IPS-NIHi7 (cell line): ENCODE measurements around the gene OR5AU1.
"Not testable (repeated sequence)": the region's sequence is repeated elsewhere in the genome, so short reads cannot be mapped to it uniquely, and the experiment has no call there.

ENCODE experiments used
- DNase-seq: peaks from one replicate; pipeline ENCODE4 v3.0.0; 2012; ENCODE audit warnings: mixed read lengths; ENCODE audit errors: extremely low spot score

The OR5AU1 gene

DNA sequence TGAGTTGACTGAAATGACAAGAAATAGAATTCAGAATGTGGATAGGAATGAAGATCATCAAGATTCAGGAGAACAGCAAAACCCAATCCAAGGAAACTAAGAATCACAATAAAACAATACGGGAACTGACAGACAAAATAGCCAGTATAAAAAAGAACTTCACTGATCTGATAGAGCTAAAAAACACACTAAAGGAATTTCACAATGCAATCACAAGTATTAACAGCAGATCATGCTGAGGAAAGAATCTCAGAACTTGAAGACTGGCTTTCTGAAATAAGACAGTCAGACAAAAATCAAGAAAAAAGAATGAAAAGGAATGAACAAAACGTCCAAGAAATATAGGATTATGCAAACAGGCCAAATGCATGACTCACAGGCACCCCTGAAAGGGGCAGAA is 15.3 kb upstream of the OR5AU1 start:
- no peak for DNase-seq

GRCh38 chr14:21169573-21169972 is 13.7 kb upstream of the OR5AU1 start:
- DNase-seq, result no peak

DNA sequence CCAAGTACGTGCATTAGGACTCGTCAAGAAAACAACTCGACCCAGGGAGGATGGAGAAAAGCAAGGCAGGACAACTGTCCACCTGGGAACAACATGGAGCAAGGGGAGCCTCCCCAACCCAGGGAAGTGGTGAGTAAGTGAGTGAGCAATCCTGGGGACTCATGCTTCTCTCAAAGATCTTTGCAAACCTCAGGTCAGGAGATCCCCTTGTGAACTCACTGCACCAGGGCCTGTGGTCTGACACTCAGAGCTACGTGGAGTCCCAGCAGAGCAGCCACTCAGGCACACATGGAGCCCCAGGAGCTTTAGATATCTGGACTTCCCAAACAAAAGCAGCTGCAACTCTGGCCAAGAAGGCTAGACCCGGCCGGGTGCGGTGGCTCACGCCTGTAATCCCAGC is 12.2 kb upstream of the OR5AU1 start:
- no peak for DNase-seq

DNA sequence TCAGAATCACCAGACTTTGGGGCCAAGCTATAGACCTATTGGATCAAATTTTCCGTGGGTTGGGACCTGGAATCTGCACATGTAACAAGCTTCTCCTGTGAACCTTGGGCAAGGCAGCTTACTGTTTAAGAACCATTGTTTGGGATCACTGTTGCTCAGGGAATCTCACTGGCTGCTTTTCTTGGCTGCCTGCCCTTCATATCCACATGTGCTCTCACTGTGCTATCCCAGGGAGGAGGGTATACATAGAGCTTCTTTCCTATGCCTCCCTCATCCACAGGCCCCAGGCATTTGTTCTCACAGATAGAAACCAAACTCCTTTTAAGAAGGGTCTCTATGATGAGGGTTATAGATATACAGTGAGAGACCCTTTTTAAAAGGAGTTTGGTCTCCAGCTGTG is 9.8 kb upstream of the OR5AU1 start:
- DNase-seq, result not testable (repeated sequence)

DNA sequence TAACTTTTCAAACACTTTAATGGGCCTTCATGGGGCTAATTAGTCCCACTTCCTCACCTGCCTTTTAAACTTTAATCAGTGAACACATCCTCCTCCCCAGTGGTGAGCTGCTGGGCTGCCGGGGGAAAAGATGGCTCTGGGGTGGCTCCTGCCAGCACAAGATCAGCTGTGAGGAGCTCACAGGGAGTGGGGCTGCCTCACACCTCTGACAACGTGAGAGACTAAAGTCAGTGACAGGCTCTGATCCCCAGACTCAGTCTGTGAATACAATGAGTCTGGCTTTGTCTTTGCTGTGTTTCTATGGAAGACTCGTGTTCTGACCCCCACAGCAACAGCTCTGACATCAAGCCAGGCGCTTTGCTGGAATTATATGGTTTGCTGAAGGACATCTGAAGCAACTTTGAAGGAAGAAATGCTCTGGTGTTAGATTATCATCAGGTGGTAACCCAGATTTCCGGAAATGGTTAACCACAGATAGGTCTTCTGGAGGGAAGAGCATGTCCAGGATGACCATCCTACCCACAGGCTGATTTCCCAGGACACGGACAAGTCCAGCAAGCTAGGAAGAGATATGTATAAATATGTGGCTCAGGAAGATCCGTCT is 9.2 kb upstream of the OR5AU1 start:
- DNase-seq, result not testable (repeated sequence)

- DNase-seq, result no peak
Measured at GRCh38 chr14:21163871-21164291, 8.0 kb upstream of the OR5AU1 start.

DNA sequence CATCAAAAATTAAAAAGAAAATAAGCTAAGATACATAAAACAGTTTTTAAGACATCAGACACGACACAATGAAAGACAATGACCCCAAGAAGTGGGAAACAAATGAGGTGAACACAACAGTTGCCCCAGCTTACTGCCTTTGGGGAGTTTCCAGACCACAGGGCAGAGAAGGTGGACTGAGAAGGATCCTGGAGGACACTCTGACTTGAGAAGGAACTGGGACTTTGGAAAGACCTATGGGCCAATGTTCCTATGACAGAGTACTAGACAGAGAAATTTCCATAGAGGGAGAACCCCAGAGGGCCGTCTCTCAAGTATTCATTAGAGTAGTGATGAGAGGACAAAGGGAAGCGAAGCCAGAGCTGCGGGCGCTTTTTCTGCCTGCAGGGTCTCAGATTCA is 6.2 kb upstream of the OR5AU1 start:
- no peak for DNase-seq

- DNase-seq, result no peak
Measured at GRCh38 chr14:21160061-21160610, 4.3 kb upstream of the OR5AU1 start.

DNA sequence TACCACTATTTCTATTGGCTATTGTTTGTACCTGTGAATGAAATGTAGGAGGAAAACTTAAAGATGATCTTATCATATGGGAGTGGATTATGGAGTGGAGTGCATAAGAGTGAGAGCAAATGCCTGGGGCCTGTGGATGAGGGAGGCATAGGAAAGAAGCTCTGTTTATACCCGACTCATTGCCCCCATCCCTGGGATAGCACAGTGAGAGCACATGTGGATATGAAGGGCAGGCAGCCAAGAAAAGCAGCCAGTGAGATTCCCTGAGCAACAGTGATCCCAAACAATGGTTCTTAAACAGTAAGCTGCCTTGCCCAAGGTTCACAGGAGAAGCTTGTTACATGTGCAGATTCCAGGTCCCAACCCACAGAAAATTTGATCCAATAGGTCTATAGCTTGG is 2.3 kb upstream of the OR5AU1 start:
- not testable (repeated sequence) for DNase-seq

DNA sequence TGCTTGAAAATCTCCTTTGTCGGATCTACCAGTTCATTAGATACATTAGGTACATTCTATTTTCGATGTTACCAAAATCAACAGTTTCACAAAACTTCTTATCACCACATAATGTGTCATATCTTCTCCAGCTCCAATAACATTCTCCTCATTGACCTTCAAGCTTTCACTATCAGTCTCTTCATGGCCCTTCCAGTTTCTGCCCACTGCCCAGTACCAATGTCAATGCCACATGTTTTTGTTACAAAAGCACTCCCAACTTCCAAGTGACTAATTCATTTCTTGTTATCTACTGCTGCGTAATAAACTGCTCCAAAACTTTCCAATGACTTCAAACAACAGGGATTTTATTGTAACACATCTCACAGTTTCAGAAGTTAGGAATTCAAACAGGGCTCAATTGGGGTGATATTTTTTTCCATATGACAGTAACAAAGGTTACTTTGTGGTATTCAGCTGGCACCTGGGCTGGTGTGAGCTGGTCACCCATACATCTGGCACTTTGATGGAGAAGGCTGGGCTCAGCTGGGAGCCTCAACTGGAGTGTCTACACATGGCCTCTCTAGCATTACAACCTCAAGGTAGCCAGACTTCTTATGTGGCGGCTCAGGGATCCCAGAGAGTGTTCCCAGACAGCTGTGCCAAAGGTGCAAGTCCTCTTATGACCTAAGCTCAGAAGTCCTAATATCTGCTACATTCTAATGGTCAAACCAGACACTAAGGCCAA is 6.1 kb downstream of the OR5AU1 start:
- DNase-seq, result no peak

DNA sequence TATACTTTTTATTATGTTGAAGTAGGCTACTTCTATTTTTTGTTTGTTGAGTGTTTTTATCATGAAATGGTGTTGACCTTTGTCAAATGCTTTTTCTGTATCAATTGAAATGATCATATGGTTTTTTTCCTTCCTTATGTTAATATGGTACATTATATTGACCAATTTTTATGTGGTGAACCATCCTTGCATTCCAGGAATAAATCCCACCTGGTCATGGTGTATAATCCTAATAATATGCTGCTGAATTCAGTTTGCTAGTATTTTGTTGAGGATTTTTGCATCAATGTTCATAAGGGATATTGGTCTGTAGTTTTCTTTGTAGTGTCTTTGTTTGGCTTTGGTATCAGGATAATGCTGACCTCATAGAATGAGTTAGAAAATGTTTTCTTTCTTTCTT is 10.4 kb downstream of the OR5AU1 start:
- DNase-seq, result no peak

DNA sequence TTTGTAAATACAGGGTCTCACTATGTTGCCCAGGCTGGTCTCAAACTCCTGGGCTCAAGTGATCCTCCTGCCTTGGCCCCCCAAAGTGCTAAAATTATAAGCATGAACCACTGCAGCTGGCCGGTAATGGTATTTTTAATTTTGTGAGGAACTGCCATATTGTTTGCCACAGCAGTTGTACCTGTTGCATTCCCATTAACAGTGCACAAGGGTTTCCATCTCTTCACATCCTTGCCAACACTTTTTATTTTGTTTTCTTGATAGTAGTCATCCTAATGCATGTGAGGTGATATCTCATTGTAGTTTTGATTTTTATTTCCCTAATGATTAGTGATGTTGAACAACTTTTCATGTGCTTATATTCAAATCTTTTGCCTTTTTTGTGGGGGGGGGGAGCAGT is 13.5 kb downstream of the OR5AU1 start:
- DNase-seq, result no peak

DNA sequence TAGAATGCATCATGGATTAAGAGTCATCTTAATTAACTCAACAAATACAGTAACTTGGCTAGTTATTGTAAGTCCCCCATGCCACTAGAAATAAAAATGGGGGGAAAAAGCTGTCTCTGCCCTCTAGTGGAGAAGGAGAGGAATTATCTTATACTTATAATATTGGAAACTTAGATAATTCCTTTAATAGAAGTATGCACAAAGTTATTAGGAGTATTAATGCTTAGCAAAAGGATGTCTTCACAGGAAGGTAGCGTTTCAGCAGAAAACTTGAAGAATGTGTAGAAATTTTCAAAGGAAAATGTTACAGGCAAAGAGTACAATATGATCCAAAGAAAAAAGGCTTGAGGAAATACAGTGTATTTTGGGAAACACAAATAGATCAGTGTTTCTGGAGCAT is 19.8 kb downstream of the OR5AU1 start:
- DNase-seq, result peak; percentile 42

GRCh38 chr14:21133901-21134300 is 22.0 kb downstream of the OR5AU1 start:
- peak; percentile 14 for DNase-seq

DNA sequence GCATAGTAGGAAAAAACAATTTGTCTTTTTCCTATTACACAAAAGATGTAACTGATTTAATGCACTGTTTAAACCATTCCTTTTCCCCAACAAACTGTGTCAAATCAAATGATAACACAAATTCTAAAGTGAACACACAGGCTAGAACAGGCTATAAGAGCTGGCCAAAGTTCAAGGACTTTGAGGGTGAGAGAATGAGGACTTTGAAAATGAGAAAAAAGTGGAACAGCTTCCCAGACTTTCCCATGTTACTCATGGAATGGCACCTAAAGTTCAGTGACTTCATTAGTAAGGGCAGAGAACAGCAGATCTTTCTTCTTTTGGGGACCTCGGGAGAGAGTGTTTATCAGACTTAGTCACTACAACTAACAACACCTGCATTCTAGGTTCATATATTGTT is 32.4 kb downstream of the OR5AU1 start:
- DNase-seq, result no peak

DNA sequence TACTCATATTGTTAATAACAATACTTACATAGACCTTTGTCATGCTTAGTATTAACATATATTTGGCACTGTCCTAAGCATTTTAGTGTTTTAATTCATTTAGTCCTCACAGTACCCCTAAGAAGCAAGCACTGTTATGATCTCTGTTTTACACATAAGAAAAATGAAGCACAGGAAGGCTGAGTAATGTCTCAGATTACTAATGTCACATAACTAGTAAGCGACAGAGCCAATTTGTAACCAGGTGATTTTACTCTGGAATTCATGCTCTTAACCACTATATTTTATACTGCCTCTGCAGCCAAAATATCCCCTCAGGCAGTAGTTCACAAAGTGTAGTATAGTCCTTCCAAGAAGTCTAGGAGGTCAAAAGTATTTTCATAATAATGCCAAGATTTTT is 34.7 kb downstream of the OR5AU1 start:
- DNase-seq, result no peak

DNA sequence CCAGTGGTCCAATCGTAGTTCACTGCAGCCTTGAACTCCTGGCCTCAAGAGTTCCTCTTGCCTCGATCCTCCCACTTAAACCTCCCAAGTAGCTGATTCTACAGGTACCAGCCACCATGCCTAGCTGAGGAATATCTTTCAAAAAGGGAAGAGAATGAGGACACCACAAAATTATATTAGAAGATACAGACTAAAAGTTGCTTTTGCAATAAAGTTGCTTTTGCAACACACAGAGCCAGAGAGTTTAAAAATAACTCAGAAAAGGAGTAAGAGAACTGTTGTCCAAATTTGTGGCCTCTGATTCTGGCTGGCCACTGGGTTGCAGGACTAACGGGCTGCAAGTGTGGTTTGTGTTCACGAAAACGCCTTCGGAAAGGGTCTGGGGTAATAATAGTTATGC is 35.2 kb downstream of the OR5AU1 start:
- DNase-seq, result no peak

- no peak for DNase-seq
Measured at GRCh38 chr14:21118933-21119332, 36.9 kb downstream of the OR5AU1 start.

DNA sequence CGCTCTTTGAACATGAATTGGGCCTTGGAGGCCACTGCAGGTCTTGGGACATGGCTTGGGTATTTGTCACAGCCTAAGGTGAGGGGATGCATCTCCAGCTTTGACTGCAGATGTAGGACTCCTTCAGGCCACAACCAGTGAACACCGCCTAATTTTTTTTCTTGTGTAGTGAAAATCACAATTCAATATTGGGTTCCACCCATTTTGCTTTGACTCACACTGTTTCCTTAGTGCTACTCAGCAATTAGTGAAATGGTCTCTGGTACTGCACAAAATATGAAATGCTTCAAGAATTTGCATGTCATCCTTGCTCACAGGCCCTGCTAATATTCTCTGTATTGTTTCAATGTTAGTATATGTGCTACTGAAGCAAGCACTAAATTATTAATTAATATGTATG is 42.5 kb downstream of the OR5AU1 start:
- no peak for DNase-seq

DNA sequence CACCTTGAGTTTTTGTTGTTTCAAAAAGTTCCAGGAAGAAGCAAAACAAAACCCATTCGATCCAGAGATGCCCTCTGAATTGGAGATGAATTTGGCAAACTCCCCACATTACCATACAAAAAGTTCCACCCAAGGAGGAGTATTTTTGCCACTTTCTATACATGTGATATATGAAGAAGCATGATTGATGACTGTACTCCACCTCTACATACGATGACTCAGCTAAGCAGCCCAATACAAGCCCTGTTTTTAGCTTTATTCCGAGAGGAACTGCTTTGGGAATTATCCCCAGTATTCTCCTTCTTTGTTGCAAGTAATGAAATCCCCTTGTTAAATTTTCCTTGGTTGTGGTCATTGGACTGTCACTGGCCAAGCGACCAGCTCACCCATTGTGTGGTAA is 43.6 kb downstream of the OR5AU1 start:
- no peak for DNase-seq

GRCh38 chr14:21109377-21110138 is 46.3 kb downstream of the OR5AU1 start:
- DNase-seq, result no peak

DNA sequence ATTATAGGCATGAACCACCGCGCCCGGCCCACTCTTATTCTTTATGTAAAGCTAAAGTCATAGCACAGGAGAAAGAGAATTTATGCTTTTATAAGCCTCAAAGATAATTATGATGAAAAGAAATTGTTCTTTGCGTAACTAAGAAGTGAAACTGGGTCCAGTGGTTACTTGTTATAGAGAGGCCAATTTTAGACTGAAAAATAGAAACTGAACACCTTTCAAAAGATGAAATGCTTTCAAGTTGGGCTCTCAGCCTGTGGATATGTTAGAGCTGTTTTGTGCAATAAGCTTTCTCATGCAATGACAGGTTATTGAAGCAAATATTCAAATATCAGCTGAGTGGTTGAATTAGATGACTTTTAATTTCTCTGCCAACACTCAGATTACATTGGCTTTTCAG is 47.1 kb downstream of the OR5AU1 start:
- no peak for DNase-seq
